GM23248 (cell line): ENCODE data around the gene GRIK3. TPM values are rescaled to one million over a fixed set of nuclear protein-coding genes. Genes with fewer than 3 reads are reported as not detected.

ENCODE experiments used
- DNase-seq: peaks from one replicate; pipeline ENCODE4 v3.0.0-alpha.2; 2015
- H2AFZ ChIP-seq: fragments of 200-600 bp; sonication (generic); 2 replicates; pipeline ENCODE4 v1.6.1; 2016; ENCODE audit warnings: antibody characterized with exemption
- H3F3A ChIP-seq: fragments of 200-600 bp; sonication (generic); 2 replicates; pipeline ENCODE4 v1.6.1; 2016; ENCODE audit warnings: mild to moderate bottlenecking, antibody characterized with exemption, mixed run types; ENCODE audit not compliant: insufficient read depth
- H3K27ac ChIP-seq: fragments of 200-600 bp; sonication (generic); 2 replicates; pipeline ENCODE4 v1.5.1; 2016; ENCODE audit warnings: mild to moderate bottlenecking
- H3K27me3 ChIP-seq: fragments of 200-600 bp; sonication (generic); replicated peaks from 2 replicates; pipeline ENCODE4 v1.6.1; 2016; ENCODE audit warnings: mild to moderate bottlenecking; ENCODE audit not compliant: insufficient read depth
- H3K36me3 ChIP-seq: fragments of 200-600 bp; sonication (generic); 2 replicates; pipeline ENCODE4 v1.6.1; 2016; ENCODE audit warnings: low read depth, mild to moderate bottlenecking
- H3K4me1 ChIP-seq: fragments of 200-600 bp; sonication (generic); 2 replicates; pipeline ENCODE4 v1.6.1; 2016; ENCODE audit warnings: mild to moderate bottlenecking; ENCODE audit not compliant: insufficient read depth
- H3K4me2 ChIP-seq: fragments of 200-600 bp; sonication (generic); one replicate; pipeline ENCODE4 v1.6.1; 2016; ENCODE audit warnings: mild to moderate bottlenecking; ENCODE audit not compliant: unreplicated experiment
- H3K4me3 ChIP-seq: fragments of 200-600 bp; sonication (generic); 2 replicates; pipeline ENCODE4 v1.5.1; 2016; ENCODE audit warnings: mild to moderate bottlenecking
- H3K79me2 ChIP-seq: fragments of 200-600 bp; sonication (generic); 2 replicates; pipeline ENCODE4 v1.6.1; 2016; ENCODE audit warnings: mild to moderate bottlenecking; ENCODE audit not compliant: insufficient read depth
- H3K9ac ChIP-seq: fragments of 200-600 bp; sonication (generic); 2 replicates; pipeline ENCODE4 v1.6.1; 2016; ENCODE audit warnings: mild to moderate bottlenecking
- H3K9me2 ChIP-seq: fragments of 200-600 bp; sonication (generic); 2 replicates; pipeline ENCODE4 v1.6.1; 2016; ENCODE audit warnings: mixed run types, mild to moderate bottlenecking, moderate library complexity; ENCODE audit not compliant: insufficient read depth
- H3K9me3 ChIP-seq: fragments of 200-600 bp; sonication (generic); one replicate; pipeline ENCODE4 v1.6.1; 2017; ENCODE audit warnings: low read depth
- H4K20me1 ChIP-seq: fragments of 200-600 bp; sonication (generic); 2 replicates; pipeline ENCODE4 v1.6.0; 2016; ENCODE audit not compliant: insufficient read depth
- EZH2 ChIP-seq: fragments of 200-600 bp; sonication (generic); IDR thresholded peaks from 2 replicates; pipeline ENCODE4 v1.6.1; 2018; ENCODE audit warnings: antibody characterized with exemption, mild to moderate bottlenecking; ENCODE audit not compliant: insufficient read depth, poor library complexity, severe bottlenecking
- EZH2phosphoT487 ChIP-seq: fragments of 200-600 bp; sonication (generic); IDR thresholded peaks from 2 replicates; pipeline ENCODE4 v1.6.1; 2018; ENCODE audit warnings: antibody characterized with exemption, moderate library complexity, mild to moderate bottlenecking, low read depth; ENCODE audit not compliant: insufficient read depth
- WGBS, 2 experiments: methylation state at CpG; one replicate each; pipeline ENCODE4 v1.1.6; 2015 to 2017; ENCODE audit warnings: low lambda C conversion rate in 2 of 2, low coverage in 1 of 2; ENCODE audit errors: missing lambda C conversion rate in 2 of 2; 5-methylcytosine and 5-hydroxymethylcytosine counted together
- in situ Hi-C: fragments of 300-500 bp; cut with MboI; formaldehyde crosslinking; loops from 2 replicates; pipeline ENCODE4 v1.15.0; 2020
- polyA plus RNA-seq: library from polyadenylated mRNA; unstranded; fragments of >200 nt; fragmentation: Nextera tagmentation; extraction: Ambion mirVana; gene quantifications from 2 replicates; pipeline ENCODE4 v1.2.1, GENCODE V29; 2016
- total RNA-seq: library from RNA; depleted of rRNA; stranded (reverse); fragments of >200 nt; shearing (Covaris generic); gene quantifications from 2 replicates; pipeline ENCODE4 v1.2.3, GENCODE V29; 2014

The GRIK3 gene
- total and polyA plus RNA-seq, 2 experiments from 2014 or later: not detected

GRCh38 chr1:37016121-37016520 is 18.2 kb downstream of the GRIK3 start:
- Histone ChIP-seq H3K9me2 (no peaks in the 10 kb centered on the region), H3K4me2 (no peak overlapping the region), H3K4me1 (no peaks in the 10 kb centered on the region), H3K79me2 (no peaks in the 10 kb centered on the region), H3K27me3 (no peaks in the 10 kb centered on the region), H3K27ac (no peak overlapping the region), H3K9ac (no peak overlapping the region), H3K36me3 (no peaks in the 10 kb centered on the region), H4K20me1 (no peaks in the 10 kb centered on the region), H2AFZ (no peak overlapping the region), H3F3A (no peaks in the 10 kb centered on the region), H3K4me3 (no peak overlapping the region), H3K9me3 (no peaks in the 10 kb centered on the region)
- in situ Hi-C loops: no loop called here
- TF ChIP-seq EZH2: no peak
- TF ChIP-seq EZH2phosphoT487: no peak
- no peak for DNase-seq

- H3K4me3 ChIP-seq: no peak overlapping the region
- no peaks in the 10 kb centered on the region for H3K79me2 ChIP-seq
- no peaks in the 10 kb centered on the region for H3K36me3 ChIP-seq
- no peak for TF ChIP-seq EZH2phosphoT487
- TF ChIP-seq EZH2: no peak
- H3K27ac ChIP-seq: no peak overlapping the region
- no peak overlapping the region for H3K4me2 ChIP-seq
- H3K27me3 ChIP-seq: no peaks in the 10 kb centered on the region
- 28 to 34% methylated on average over 7 of the region's 7 CpGs for WGBS, 2 experiments
- no peaks in the 10 kb centered on the region for H3F3A ChIP-seq
- no peak overlapping the region for H3K9ac ChIP-seq
- H4K20me1 ChIP-seq: no peaks in the 10 kb centered on the region
- no peaks in the 10 kb centered on the region for H3K4me1 ChIP-seq
- no peak overlapping the region for H2AFZ ChIP-seq
- no peaks in the 10 kb centered on the region for H3K9me3 ChIP-seq
- H3K9me2 ChIP-seq: no peaks in the 10 kb centered on the region
- in situ Hi-C loops: no loop called here
- no peak for DNase-seq
These were observed 18.6 kb downstream of the GRIK3 start for GRCh38 chr1:37015713-37016112.

- Histone ChIP-seq H3K27ac (no peak overlapping the region), H3K27me3 (no peaks in the 10 kb centered on the region), H3K4me1 (no peaks in the 10 kb centered on the region), H3K9me2 (no peaks in the 10 kb centered on the region), H3K9ac (no peak overlapping the region), H3K4me3 (no peak overlapping the region), H3K36me3 (no peaks in the 10 kb centered on the region), H2AFZ (no peak overlapping the region), H3K79me2 (no peaks in the 10 kb centered on the region), H3F3A (no peaks in the 10 kb centered on the region), H3K9me3 (no peaks in the 10 kb centered on the region), H3K4me2 (no peak overlapping the region), H4K20me1 (no peaks in the 10 kb centered on the region)
- no peak for DNase-seq
- no peak for TF ChIP-seq EZH2
- no peak for TF ChIP-seq EZH2phosphoT487
- WGBS, 2 experiments: 0 to 1% methylated on average over 6 of the region's 6 CpGs
- in situ Hi-C loops: no loop called here
These were observed 22.1 kb downstream of the GRIK3 start for GRCh38 chr1:37012226-37012625.

GRCh38 chr1:37010011-37010410 is 24.3 kb downstream of the GRIK3 start:
- in situ Hi-C loops: no loop called here
- Histone ChIP-seq H4K20me1 (no peaks in the 10 kb centered on the region), H2AFZ (no peak overlapping the region), H3K9me3 (no peaks in the 10 kb centered on the region), H3K36me3 (no peaks in the 10 kb centered on the region), H3K4me1 (no peaks in the 10 kb centered on the region), H3K4me2 (no peak overlapping the region), H3K27me3 (no peaks in the 10 kb centered on the region), H3K79me2 (no peaks in the 10 kb centered on the region), H3F3A (no peaks in the 10 kb centered on the region), H3K9ac (no peak overlapping the region), H3K9me2 (no peaks in the 10 kb centered on the region), H3K4me3 (no peak overlapping the region), H3K27ac (no peak overlapping the region)
- no peak for DNase-seq
- 21% methylated on average over 4 of the region's 4 CpGs for WGBS, 2 experiments
- TF ChIP-seq EZH2: no peak
- TF ChIP-seq EZH2phosphoT487: no peak

- TF ChIP-seq EZH2phosphoT487: no peak
- Histone ChIP-seq H3K79me2 (no peaks in the 10 kb centered on the region), H3K4me2 (no peak overlapping the region), H3K4me1 (no peaks in the 10 kb centered on the region), H3K4me3 (no peak overlapping the region), H3F3A (no peaks in the 10 kb centered on the region), H3K27ac (no peak overlapping the region), H3K9me3 (no peaks in the 10 kb centered on the region), H3K9me2 (no peaks in the 10 kb centered on the region), H4K20me1 (no peaks in the 10 kb centered on the region), H3K27me3 (no peaks in the 10 kb centered on the region), H2AFZ (no peak overlapping the region), H3K36me3 (no peaks in the 10 kb centered on the region), H3K9ac (no peak overlapping the region)
- WGBS, 2 experiments: 12 to 24% methylated on average over 5 of the region's 5 CpGs
- no peak for DNase-seq
- in situ Hi-C loops: no loop called here
These were observed 24.8 kb downstream of the GRIK3 start for GRCh38 chr1:37009521-37009920.
